WTC11 (cell line): Measurements from ENCODE around the gene CTCF. TPM values are rescaled to one million over a fixed set of nuclear protein-coding genes. Genes with fewer than 3 reads are reported as not detected.

ENCODE experiments used
- ATAC-seq: fragments of 200-7000 bp; cut with Tn5 transposase; 2 replicates; pipeline ENCODE4 v1.10.0; 2021; ENCODE audit warnings: mild to moderate bottlenecking, moderate library complexity
- CTCF ChIA-PET: fragments of 300-600 bp; sonication (Branson Sonifier 250); formaldehyde crosslinking; loops from one replicate; lab custom pipeline; 2021; ENCODE audit warnings: antibody characterized with exemption; lab: Charles Lee
- POLR2A ChIA-PET: fragments of 350-600 bp; sonication (Branson Sonifier 250); formaldehyde crosslinking; loops from one replicate; lab custom pipeline; 2021; ENCODE audit warnings: antibody characterized with exemption; lab: Charles Lee
- DNase-seq: peaks from one replicate; pipeline ENCODE4 v3.0.0; 2021; ENCODE audit warnings: low spot score
- H3K27ac Mint-ChIP-seq: 2 replicates; pipeline ENCODE4 v1.8.0; 2021; ENCODE audit warnings: mixed read lengths
- H3K27me3 Mint-ChIP-seq: 2 replicates; pipeline ENCODE4 v1.8.0; 2021; ENCODE audit warnings: low read depth, mild to moderate bottlenecking, moderate library complexity, mixed read lengths
- H3K36me3 Mint-ChIP-seq: 2 replicates; pipeline ENCODE4 v1.8.0; 2021; ENCODE audit warnings: mixed read lengths
- H3K4me1 Mint-ChIP-seq: 2 replicates; pipeline ENCODE4 v1.8.0; 2022; ENCODE audit warnings: mixed read lengths
- H3K4me3 Mint-ChIP-seq: 2 replicates; pipeline ENCODE4 v1.8.0; 2021; ENCODE audit warnings: mild to moderate bottlenecking, moderate library complexity, mixed read lengths
- H3K9me3 Mint-ChIP-seq: 2 replicates; pipeline ENCODE4 v1.8.0; 2021; ENCODE audit warnings: mixed read lengths
- ATF6 ChIP-seq: sonication (generic); formaldehyde crosslinking; IDR thresholded peaks from 2 replicates; pipeline ENCODE4 v1.8.1; 2023; ENCODE audit warnings: mild to moderate bottlenecking, missing genetic modification reagents
- E2F5 ChIP-seq: sonication (generic); formaldehyde crosslinking; IDR thresholded peaks from 2 replicates; pipeline ENCODE4 v1.8.1; 2022; ENCODE audit warnings: mild to moderate bottlenecking, moderate library complexity, missing genetic modification reagents
- GABPB1 ChIP-seq: sonication (generic); formaldehyde crosslinking; IDR thresholded peaks from 2 replicates; pipeline ENCODE4 v1.8.1; 2023; ENCODE audit warnings: mild to moderate bottlenecking, missing genetic modification reagents
- JUN ChIP-seq: sonication (generic); formaldehyde crosslinking; IDR thresholded peaks from 2 replicates; pipeline ENCODE4 v1.8.0; 2023; ENCODE audit warnings: mild to moderate bottlenecking, missing genetic modification reagents
- MAX ChIP-seq: sonication (generic); formaldehyde crosslinking; IDR thresholded peaks from 2 replicates; pipeline ENCODE4 v1.8.0; 2022; ENCODE audit warnings: mild to moderate bottlenecking, missing genetic modification reagents
- NFYB ChIP-seq: sonication (generic); formaldehyde crosslinking; conservative IDR thresholded peaks from 2 replicates; pipeline ENCODE4 v1.8.0; 2022; ENCODE audit warnings: low read depth, missing genetic modification reagents
- SMAD3 ChIP-seq: sonication (generic); formaldehyde crosslinking; IDR thresholded peaks from 2 replicates; pipeline ENCODE4 v1.8.0; 2022; ENCODE audit warnings: missing genetic modification reagents, mild to moderate bottlenecking, borderline replicate concordance
- TEAD4 ChIP-seq: sonication (generic); formaldehyde crosslinking; IDR thresholded peaks from 2 replicates; pipeline ENCODE4 v1.8.0; 2022; ENCODE audit warnings: mild to moderate bottlenecking, missing genetic modification reagents
- ZNF317 ChIP-seq: sonication (generic); formaldehyde crosslinking; IDR thresholded peaks from 2 replicates; pipeline ENCODE4 v1.8.1; 2023; ENCODE audit warnings: low read depth, mild to moderate bottlenecking, moderate library complexity, missing genetic modification reagents, borderline replicate concordance
- total RNA-seq: library from RNA; stranded (reverse); gene quantifications from 3 replicates; pipeline ENCODE4 v1.2.3, GENCODE V29; 2021
- TF ChIP-seq, protein P1 (sequence below): sonication (generic); formaldehyde crosslinking; IDR thresholded peaks from 2 replicates; pipeline ENCODE4 v1.8.0; 2022; ENCODE audit warnings: missing genetic modification reagents
- TF ChIP-seq, protein P2 (sequence below): sonication (generic); formaldehyde crosslinking; IDR thresholded peaks from 2 replicates; pipeline ENCODE4 v1.8.1; 2023; ENCODE audit warnings: mild to moderate bottlenecking, moderate library complexity, missing genetic modification reagents
- TF ChIP-seq, protein P3 (sequence below): sonication (generic); formaldehyde crosslinking; IDR thresholded peaks from 2 replicates; pipeline ENCODE4 v1.8.0; 2023; ENCODE audit warnings: missing genetic modification reagents, mild to moderate bottlenecking, borderline replicate concordance
- TF ChIP-seq, protein P4 (sequence below): fragments of 200-600 bp; IDR thresholded peaks from 2 replicates; pipeline ENCODE4 v1.8.0; 2022; ENCODE audit warnings: antibody characterized with exemption
- TF ChIP-seq, protein P5 (sequence below): sonication (generic); formaldehyde crosslinking; IDR thresholded peaks from 2 replicates; pipeline ENCODE4 v1.8.1; 2023; ENCODE audit warnings: mild to moderate bottlenecking, missing genetic modification reagents
- TF ChIP-seq, protein P6 (sequence below): sonication (generic); formaldehyde crosslinking; IDR thresholded peaks from 2 replicates; pipeline ENCODE4 v1.8.0; 2022; ENCODE audit warnings: mild to moderate bottlenecking, missing genetic modification reagents
- TF ChIP-seq, protein P7 (sequence below): fragments of 250-450 bp; sonication (Bioruptor Pico); IDR thresholded peaks from 2 replicates; pipeline ENCODE4 v2.1.2; 2022; ENCODE audit warnings: mild to moderate bottlenecking, moderate library complexity

Gene CTCF
- total RNA-seq, 1 experiment from 2014 or later: 55.4 TPM

- Mint-ChIP-seq H3K9me3 (no peaks in the 10 kb centered on the region), H3K36me3 (no peaks in the 10 kb centered on the region), H3K4me1 (peaks cover 22% of the 10 kb centered on the region), H3K27me3 (peaks cover 2% of the 10 kb centered on the region), H3K4me3 (peak overlapping the region; percentile 91), H3K27ac (peak overlapping the region; percentile 89)
- POLR2A ChIA-PET: interaction anchor here (2.5 kb wide), 1 partner anchor 13 kb away, joined by 9 read pairs; no protein-coding TSS in a partner anchor
- CTCF ChIA-PET: interaction anchor here (0.6 to 10.3 kb wide), 14 partner anchors 9 to 283 kb away, joined by 3 to 137 read pairs (median 6); partner anchors contain the start of genes CARMIL2, HSD11B2, LCAT and RANBP10
- ATAC-seq (peak; percentile 33), DNase-seq (peak; percentile 67)
- TF ChIP-seq ZNF317 (CRISPR knock-in tag): no peak
- 0 out of 2 replicates have a peak, but pooled peaks have one; percentile 27 for TF ChIP-seq E2F5
- TF ChIP-seq, protein P1, sequence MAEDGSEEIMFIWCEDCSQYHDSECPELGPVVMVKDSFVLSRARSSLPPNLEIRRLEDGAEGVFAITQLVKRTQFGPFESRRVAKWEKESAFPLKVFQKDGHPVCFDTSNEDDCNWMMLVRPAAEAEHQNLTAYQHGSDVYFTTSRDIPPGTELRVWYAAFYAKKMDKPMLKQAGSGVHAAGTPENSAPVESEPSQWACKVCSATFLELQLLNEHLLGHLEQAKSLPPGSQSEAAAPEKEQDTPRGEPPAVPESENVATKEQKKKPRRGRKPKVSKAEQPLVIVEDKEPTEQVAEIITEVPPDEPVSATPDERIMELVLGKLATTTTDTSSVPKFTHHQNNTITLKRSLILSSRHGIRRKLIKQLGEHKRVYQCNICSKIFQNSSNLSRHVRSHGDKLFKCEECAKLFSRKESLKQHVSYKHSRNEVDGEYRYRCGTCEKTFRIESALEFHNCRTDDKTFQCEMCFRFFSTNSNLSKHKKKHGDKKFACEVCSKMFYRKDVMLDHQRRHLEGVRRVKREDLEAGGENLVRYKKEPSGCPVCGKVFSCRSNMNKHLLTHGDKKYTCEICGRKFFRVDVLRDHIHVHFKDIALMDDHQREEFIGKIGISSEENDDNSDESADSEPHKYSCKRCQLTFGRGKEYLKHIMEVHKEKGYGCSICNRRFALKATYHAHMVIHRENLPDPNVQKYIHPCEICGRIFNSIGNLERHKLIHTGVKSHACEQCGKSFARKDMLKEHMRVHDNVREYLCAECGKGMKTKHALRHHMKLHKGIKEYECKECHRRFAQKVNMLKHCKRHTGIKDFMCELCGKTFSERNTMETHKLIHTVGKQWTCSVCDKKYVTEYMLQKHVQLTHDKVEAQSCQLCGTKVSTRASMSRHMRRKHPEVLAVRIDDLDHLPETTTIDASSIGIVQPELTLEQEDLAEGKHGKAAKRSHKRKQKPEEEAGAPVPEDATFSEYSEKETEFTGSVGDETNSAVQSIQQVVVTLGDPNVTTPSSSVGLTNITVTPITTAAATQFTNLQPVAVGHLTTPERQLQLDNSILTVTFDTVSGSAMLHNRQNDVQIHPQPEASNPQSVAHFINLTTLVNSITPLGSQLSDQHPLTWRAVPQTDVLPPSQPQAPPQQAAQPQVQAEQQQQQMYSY (CRISPR knock-in tag): peak; percentile 93
- no peak for TF ChIP-seq TEAD4 (CRISPR knock-in tag)
- TF ChIP-seq, protein P2, sequence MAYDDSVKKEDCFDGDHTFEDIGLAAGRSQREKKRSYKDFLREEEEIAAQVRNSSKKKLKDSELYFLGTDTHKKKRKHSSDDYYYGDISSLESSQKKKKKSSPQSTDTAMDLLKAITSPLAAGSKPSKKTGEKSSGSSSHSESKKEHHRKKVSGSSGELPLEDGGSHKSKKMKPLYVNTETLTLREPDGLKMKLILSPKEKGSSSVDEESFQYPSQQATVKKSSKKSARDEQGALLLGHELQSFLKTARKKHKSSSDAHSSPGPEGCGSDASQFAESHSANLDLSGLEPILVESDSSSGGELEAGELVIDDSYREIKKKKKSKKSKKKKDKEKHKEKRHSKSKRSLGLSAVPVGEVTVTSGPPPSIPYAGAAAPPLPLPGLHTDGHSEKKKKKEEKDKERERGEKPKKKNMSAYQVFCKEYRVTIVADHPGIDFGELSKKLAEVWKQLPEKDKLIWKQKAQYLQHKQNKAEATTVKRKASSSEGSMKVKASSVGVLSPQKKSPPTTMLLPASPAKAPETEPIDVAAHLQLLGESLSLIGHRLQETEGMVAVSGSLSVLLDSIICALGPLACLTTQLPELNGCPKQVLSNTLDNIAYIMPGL (CRISPR knock-in tag): no peak; the same call in 1 of the 2 replicates
- 0 out of 2 replicates have a peak, but pooled peaks have one; percentile 27 for TF ChIP-seq JUN
- TF ChIP-seq, protein P3, sequence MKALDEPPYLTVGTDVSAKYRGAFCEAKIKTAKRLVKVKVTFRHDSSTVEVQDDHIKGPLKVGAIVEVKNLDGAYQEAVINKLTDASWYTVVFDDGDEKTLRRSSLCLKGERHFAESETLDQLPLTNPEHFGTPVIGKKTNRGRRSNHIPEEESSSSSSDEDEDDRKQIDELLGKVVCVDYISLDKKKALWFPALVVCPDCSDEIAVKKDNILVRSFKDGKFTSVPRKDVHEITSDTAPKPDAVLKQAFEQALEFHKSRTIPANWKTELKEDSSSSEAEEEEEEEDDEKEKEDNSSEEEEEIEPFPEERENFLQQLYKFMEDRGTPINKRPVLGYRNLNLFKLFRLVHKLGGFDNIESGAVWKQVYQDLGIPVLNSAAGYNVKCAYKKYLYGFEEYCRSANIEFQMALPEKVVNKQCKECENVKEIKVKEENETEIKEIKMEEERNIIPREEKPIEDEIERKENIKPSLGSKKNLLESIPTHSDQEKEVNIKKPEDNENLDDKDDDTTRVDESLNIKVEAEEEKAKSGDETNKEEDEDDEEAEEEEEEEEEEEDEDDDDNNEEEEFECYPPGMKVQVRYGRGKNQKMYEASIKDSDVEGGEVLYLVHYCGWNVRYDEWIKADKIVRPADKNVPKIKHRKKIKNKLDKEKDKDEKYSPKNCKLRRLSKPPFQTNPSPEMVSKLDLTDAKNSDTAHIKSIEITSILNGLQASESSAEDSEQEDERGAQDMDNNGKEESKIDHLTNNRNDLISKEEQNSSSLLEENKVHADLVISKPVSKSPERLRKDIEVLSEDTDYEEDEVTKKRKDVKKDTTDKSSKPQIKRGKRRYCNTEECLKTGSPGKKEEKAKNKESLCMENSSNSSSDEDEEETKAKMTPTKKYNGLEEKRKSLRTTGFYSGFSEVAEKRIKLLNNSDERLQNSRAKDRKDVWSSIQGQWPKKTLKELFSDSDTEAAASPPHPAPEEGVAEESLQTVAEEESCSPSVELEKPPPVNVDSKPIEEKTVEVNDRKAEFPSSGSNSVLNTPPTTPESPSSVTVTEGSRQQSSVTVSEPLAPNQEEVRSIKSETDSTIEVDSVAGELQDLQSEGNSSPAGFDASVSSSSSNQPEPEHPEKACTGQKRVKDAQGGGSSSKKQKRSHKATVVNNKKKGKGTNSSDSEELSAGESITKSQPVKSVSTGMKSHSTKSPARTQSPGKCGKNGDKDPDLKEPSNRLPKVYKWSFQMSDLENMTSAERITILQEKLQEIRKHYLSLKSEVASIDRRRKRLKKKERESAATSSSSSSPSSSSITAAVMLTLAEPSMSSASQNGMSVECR (CRISPR knock-in tag): peak; percentile 67; the same call in 1 of the 2 replicates
- no peak for TF ChIP-seq NFYB (CRISPR knock-in tag)
- TF ChIP-seq, protein P4, sequence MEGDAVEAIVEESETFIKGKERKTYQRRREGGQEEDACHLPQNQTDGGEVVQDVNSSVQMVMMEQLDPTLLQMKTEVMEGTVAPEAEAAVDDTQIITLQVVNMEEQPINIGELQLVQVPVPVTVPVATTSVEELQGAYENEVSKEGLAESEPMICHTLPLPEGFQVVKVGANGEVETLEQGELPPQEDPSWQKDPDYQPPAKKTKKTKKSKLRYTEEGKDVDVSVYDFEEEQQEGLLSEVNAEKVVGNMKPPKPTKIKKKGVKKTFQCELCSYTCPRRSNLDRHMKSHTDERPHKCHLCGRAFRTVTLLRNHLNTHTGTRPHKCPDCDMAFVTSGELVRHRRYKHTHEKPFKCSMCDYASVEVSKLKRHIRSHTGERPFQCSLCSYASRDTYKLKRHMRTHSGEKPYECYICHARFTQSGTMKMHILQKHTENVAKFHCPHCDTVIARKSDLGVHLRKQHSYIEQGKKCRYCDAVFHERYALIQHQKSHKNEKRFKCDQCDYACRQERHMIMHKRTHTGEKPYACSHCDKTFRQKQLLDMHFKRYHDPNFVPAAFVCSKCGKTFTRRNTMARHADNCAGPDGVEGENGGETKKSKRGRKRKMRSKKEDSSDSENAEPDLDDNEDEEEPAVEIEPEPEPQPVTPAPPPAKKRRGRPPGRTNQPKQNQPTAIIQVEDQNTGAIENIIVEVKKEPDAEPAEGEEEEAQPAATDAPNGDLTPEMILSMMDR: no peak
- TF ChIP-seq, protein P5, sequence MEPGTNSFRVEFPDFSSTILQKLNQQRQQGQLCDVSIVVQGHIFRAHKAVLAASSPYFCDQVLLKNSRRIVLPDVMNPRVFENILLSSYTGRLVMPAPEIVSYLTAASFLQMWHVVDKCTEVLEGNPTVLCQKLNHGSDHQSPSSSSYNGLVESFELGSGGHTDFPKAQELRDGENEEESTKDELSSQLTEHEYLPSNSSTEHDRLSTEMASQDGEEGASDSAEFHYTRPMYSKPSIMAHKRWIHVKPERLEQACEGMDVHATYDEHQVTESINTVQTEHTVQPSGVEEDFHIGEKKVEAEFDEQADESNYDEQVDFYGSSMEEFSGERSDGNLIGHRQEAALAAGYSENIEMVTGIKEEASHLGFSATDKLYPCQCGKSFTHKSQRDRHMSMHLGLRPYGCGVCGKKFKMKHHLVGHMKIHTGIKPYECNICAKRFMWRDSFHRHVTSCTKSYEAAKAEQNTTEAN (CRISPR knock-in tag): 0 out of 2 replicates have a peak, but pooled peaks have one; percentile 26
- no peak for TF ChIP-seq SMAD3 (CRISPR knock-in tag)
- TF ChIP-seq ATF6 (CRISPR knock-in tag): no peak
- TF ChIP-seq GABPB1 (CRISPR knock-in tag): no peak
- TF ChIP-seq, protein P6, sequence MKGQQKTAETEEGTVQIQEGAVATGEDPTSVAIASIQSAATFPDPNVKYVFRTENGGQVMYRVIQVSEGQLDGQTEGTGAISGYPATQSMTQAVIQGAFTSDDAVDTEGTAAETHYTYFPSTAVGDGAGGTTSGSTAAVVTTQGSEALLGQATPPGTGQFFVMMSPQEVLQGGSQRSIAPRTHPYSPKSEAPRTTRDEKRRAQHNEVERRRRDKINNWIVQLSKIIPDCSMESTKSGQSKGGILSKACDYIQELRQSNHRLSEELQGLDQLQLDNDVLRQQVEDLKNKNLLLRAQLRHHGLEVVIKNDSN (CRISPR knock-in tag): 0 out of 2 replicates have a peak, but pooled peaks have one; percentile 25
- TF ChIP-seq, protein P7, sequence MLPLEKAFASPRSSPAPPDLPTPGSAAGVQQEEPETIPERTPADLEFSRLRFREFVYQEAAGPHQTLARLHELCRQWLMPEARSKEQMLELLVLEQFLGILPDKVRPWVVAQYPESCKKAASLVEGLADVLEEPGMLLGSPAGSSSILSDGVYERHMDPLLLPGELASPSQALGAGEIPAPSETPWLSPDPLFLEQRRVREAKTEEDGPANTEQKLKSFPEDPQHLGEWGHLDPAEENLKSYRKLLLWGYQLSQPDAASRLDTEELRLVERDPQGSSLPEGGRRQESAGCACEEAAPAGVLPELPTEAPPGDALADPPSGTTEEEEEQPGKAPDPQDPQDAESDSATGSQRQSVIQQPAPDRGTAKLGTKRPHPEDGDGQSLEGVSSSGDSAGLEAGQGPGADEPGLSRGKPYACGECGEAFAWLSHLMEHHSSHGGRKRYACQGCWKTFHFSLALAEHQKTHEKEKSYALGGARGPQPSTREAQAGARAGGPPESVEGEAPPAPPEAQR: no peak
- 0 out of 2 replicates have a peak, but pooled peaks have one; percentile 36 for TF ChIP-seq MAX (CRISPR knock-in tag)
These were observed 98.9 kb downstream of the CTCF start for GRCh38 chr16:67661101-67661761.
